ENCODE measurements around the gene STAT4.

STAT4 gene

GRCh38 chr2:191144217-191144616, 6.6 kb downstream of the STAT4 start:
- DNase-seq, result no peak

GRCh38 chr2:191143791-191144190, 7.0 kb downstream of the STAT4 start:
- DNase-seq, result no peak

GRCh38 chr2:191128911-191129304, 21.9 kb downstream of the STAT4 start:
- DNase-seq, result no peak

- DNase-seq, result no peak
Measured at GRCh38 chr2:191128172-191128910, 22.5 kb downstream of the STAT4 start.

- DNase-seq, result no peak
Measured at GRCh38 chr2:191127235-191127634, 23.6 kb downstream of the STAT4 start.

GRCh38 chr2:191126386-191127085, 24.3 kb downstream of the STAT4 start:
- DNase-seq, result no peak

GRCh38 chr2:191125646-191126045, 25.1 kb downstream of the STAT4 start:
- no peak for DNase-seq

- no peak for DNase-seq
Measured at GRCh38 chr2:191122638-191123294, 28.0 kb downstream of the STAT4 start.

GRCh38 chr2:191117341-191117740, 33.5 kb downstream of the STAT4 start:
- no peak for DNase-seq

- DNase-seq, result no peak
Measured at GRCh38 chr2:191115804-191116203, 35.0 kb downstream of the STAT4 start.

GRCh38 chr2:191115391-191115790, 35.4 kb downstream of the STAT4 start:
- no peak for DNase-seq

GRCh38 chr2:191114403-191114886, 36.3 kb downstream of the STAT4 start:
- DNase-seq, result no peak

- no peak for DNase-seq
Measured at GRCh38 chr2:191113761-191114160, 37.0 kb downstream of the STAT4 start.

GRCh38 chr2:191112448-191112901, 38.3 kb downstream of the STAT4 start:
- no peak for DNase-seq

- DNase-seq, result no peak
Measured at GRCh38 chr2:191109888-191110287, 40.9 kb downstream of the STAT4 start.

- no peak for DNase-seq
Measured at GRCh38 chr2:191108331-191108730, 42.5 kb downstream of the STAT4 start.

GRCh38 chr2:191105082-191105481, 45.7 kb downstream of the STAT4 start:
- DNase-seq, result no peak

GRCh38 chr2:191103774-191104173, 47.0 kb downstream of the STAT4 start:
- no peak for DNase-seq

GRCh38 chr2:191100216-191100615, 50.6 kb downstream of the STAT4 start:
- DNase-seq, result no peak

- DNase-seq, result no peak
Measured at GRCh38 chr2:191087311-191087710, 63.5 kb downstream of the STAT4 start.

GRCh38 chr2:191086706-191087105, 64.1 kb downstream of the STAT4 start:
- no peak for DNase-seq

GRCh38 chr2:191083540-191083939, 67.3 kb downstream of the STAT4 start:
- no peak for DNase-seq

GRCh38 chr2:191082321-191082720, 68.5 kb downstream of the STAT4 start:
- DNase-seq, result no peak

All from activated gamma-delta T cell (primary cell).